GM12878 (cell line): ENCODE data around the gene CGB2. TPM values are rescaled to one million over a fixed set of nuclear protein-coding genes. Genes with fewer than 3 reads are reported as not detected.

Source experiments
- ATF7 ChIP-seq: fragments of 450-650 bp; IDR thresholded peaks from 2 replicates; pipeline ENCODE4 v1.6.1; 2016; ENCODE audit warnings: low read depth, mild to moderate bottlenecking
- CBFB ChIP-seq: IDR thresholded peaks from 2 replicates; pipeline ENCODE4 v1.6.1; 2016; ENCODE audit warnings: antibody characterized with exemption, low read depth
- FOXK2 ChIP-seq: fragments of 450-650 bp; IDR thresholded peaks from 2 replicates; pipeline ENCODE4 v1.6.1; 2017; ENCODE audit warnings: mild to moderate bottlenecking, moderate library complexity
- GABPA ChIP-seq: IDR thresholded peaks from 2 replicates; pipeline ENCODE4 v1.6.1; 2014; ENCODE audit warnings: antibody characterized with exemption, low read depth, mild to moderate bottlenecking, inconsistent platforms
- GATAD2B ChIP-seq: fragments of 450-650 bp; conservative IDR thresholded peaks from 2 replicates; pipeline ENCODE4 v1.6.1; 2017; ENCODE audit warnings: low read depth, mild to moderate bottlenecking, moderate library complexity
- IKZF1 ChIP-seq: fragments of 450-650 bp; conservative IDR thresholded peaks from 2 replicates; pipeline ENCODE4 v1.6.1; 2017; ENCODE audit warnings: antibody characterized with exemption, mild to moderate bottlenecking
- MAX ChIP-seq: IDR thresholded peaks from 2 replicates; pipeline ENCODE4 v1.6.1; 2012; ENCODE audit warnings: low read depth, low read length, improper control_type of control experiment
- NR2C1 ChIP-seq: fragments of 450-650 bp; IDR thresholded peaks from 2 replicates; pipeline ENCODE4 v1.6.1; 2017; ENCODE audit warnings: antibody characterized with exemption, mild to moderate bottlenecking, moderate library complexity
- RELB ChIP-seq: fragments of 450-650 bp; IDR thresholded peaks from 2 replicates; pipeline ENCODE4 v1.6.1; 2017; ENCODE audit warnings: low read depth, mild to moderate bottlenecking, moderate library complexity
- SMC3 ChIP-seq: IDR thresholded peaks from 2 replicates; pipeline ENCODE4 v1.6.1; 2011; ENCODE audit warnings: low read length, improper control_type of control experiment, borderline replicate concordance
- SP1 ChIP-seq: IDR thresholded peaks from one replicate; pipeline ENCODE4 v1.6.1; 2011; ENCODE audit warnings: low read depth, low read length
- SREBF2 ChIP-seq: IDR thresholded peaks from 2 replicates; pipeline ENCODE4 v1.6.1; 2012; ENCODE audit warnings: mild to moderate bottlenecking, low read length
- WRNIP1 ChIP-seq: IDR thresholded peaks from 2 replicates; pipeline ENCODE4 v1.6.1; 2011; ENCODE audit warnings: low read depth, low read length, improper control_type of control experiment, borderline replicate concordance
- ZBTB40 ChIP-seq: fragments of 450-650 bp; IDR thresholded peaks from 2 replicates; pipeline ENCODE4 v1.6.1; 2016; ENCODE audit warnings: mild to moderate bottlenecking, moderate library complexity, borderline replicate concordance
- polyA plus RNA-seq, 11 experiments: library from polyadenylated mRNA; depleted of rRNA in 4 of 11; unstranded in 6 of 11; stranded (reverse) in 5 of 11; fragments of >200 nt; fragmentation: Nextera tagmentation in 4 of 11; fragmentation: Illumina TruSeq in 1 of 11; extraction: Ambion mirVana in 4 of 11; extraction: Trizol in 1 of 11; gene quantifications; 1 replicate in 1 of 11; 2 replicates in 10 of 11; pipeline versions ENCODE4 v1.2.1 to v1.2.3, GENCODE V29; 2011 to 2016; ENCODE audit warnings: inconsistent platforms in 2 of 11, missing spikeins in 2 of 11, low read depth in 1 of 11
- total RNA-seq, 4 experiments: library from RNA; depleted of rRNA in 3 of 4; stranded (reverse); fragments of >200 nt in 3 of 4; fragmentation: Illumina TruSeq in 1 of 4; extraction: Trizol in 1 of 4; gene quantifications; 2 replicates each; pipeline versions ENCODE4 v1.2.1 to v1.2.3, GENCODE V29; 2013 to 2021

The CGB2 gene
- total and polyA plus RNA-seq, 10 of the 15 experiments (the other 5 are each of a cell fraction or from before 2014, with no cell fraction given), result 0.20 to 0.37 TPM; not detected in 8

- TF ChIP-seq ZBTB40 (peak; percentile 95), NR2C1 (peak; percentile 39; the same call in 1 of the 2 replicates), FOXK2 (peak; percentile 80), MAX (peak; percentile 74; the same call in 1 of the 2 replicates), CBFB (no peak; the same call in 1 of the 2 replicates), SMC3 (peak; percentile 28; the same call in 1 of the 2 replicates), SP1 (peak; percentile 96), ATF7 (peak; percentile 86), IKZF1 (peak; percentile 95), GATAD2B (peak; percentile 93), GABPA (peak; percentile 97), SREBF2 (peak; percentile 34; the same call in 1 of the 2 replicates), RELB (peak; percentile 85), WRNIP1 (0 out of 2 replicates have a peak, but pooled peaks have one; percentile 26)
These were observed 38.3 kb upstream of the CGB2 start, which contains the start of the genes GYS1 and RUVBL2 (continued) for GRCh38 chr19:48993175-48994034.
